GM12891 (cell line): ENCODE measurements around the gene DLGAP5.

Source experiments
- PAX5 ChIP-seq: IDR thresholded peaks from 2 replicates; pipeline ENCODE4 v1.6.1; 2011; ENCODE audit warnings: low read length, moderate library complexity, mild to moderate bottlenecking; ENCODE audit not compliant: insufficient read depth, severe bottlenecking
- POLR2A ChIP-seq: IDR thresholded peaks from 2 replicates; pipeline ENCODE4 v1.6.1; 2011; ENCODE audit warnings: low read depth, low read length, control low read depth
- POLR2AphosphoS5 ChIP-seq: IDR thresholded peaks from 2 replicates; pipeline ENCODE4 v1.6.1; 2011; ENCODE audit warnings: low read depth, low read length, control low read depth
- POU2F2 ChIP-seq: IDR thresholded peaks from 2 replicates; pipeline ENCODE4 v1.6.1; 2011; ENCODE audit warnings: low read depth, mild to moderate bottlenecking, control low read depth, low read length, moderate library complexity
- SPI1 ChIP-seq: IDR thresholded peaks from 2 replicates; pipeline ENCODE4 v1.6.1; 2011; ENCODE audit warnings: low read depth, low read length, control low read depth
- TAF1 ChIP-seq: IDR thresholded peaks from 2 replicates; pipeline ENCODE4 v1.6.1; 2011; ENCODE audit warnings: low read depth, low read length, control low read depth

DNA sequence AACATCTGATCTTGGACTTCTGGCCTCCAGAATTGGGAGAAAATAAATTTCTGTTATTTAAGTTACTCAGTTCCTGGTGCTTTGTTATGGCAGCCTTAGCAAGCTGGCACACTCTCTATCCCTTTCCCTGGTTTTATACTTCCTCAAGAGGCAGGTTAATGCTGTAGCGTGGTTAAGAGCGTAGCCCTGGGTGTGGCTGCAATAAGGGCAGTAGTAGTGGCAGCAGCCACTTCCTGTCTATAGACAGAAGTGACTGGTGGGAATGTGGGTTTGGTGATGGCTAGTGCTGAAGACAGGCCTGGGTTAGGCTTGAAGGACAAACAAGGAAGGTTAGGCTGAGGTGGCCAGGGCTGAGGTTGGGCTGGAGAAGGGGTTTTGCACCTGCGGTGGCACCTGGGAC lies 66.0 kb downstream of the DLGAP5 start:
- no peak for TF ChIP-seq POLR2AphosphoS5
- TF ChIP-seq POLR2A: no peak
- no peak for TF ChIP-seq TAF1
- TF ChIP-seq SPI1: no peak
- no peak for TF ChIP-seq PAX5
- TF ChIP-seq POU2F2: no peak
